Astrocyte (in vitro differentiated cells and primary cell): ENCODE results near the gene USHBP1. TPM values are rescaled to one million over a fixed set of nuclear protein-coding genes. Genes with fewer than 3 reads are reported as not detected.
A peak's percentile ranks its signal among the peaks of the same experiment; 100 is the strongest.

Source experiments
- DNase-seq: peaks from one replicate; pipeline ENCODE4 v3.0.0-alpha.2; 2010; ENCODE audit warnings: low read depth
- FAIRE-seq: peaks from 2 replicates; lab custom pipeline; 2011; peaks lifted over from hg19 to GRCh38; lab: Jason Lieb, UNC
- H2AFZ ChIP-seq: 2 replicates; pipeline ENCODE4 v1.6.0; 2012; ENCODE audit warnings: low read depth, low read length, inconsistent platforms
- H3K27ac ChIP-seq: 2 replicates; pipeline ENCODE4 v1.5.1; 2011; ENCODE audit warnings: low read depth, low read length, inconsistent platforms
- H3K27me3 ChIP-seq: 2 replicates; pipeline ENCODE4 v1.6.0; 2011; ENCODE audit warnings: low read length, inconsistent platforms; ENCODE audit not compliant: insufficient read depth
- H3K36me3 ChIP-seq: 2 replicates; pipeline ENCODE4 v1.5.1; 2011; ENCODE audit warnings: low read length, inconsistent platforms; ENCODE audit not compliant: insufficient read depth
- H3K4me1 ChIP-seq: 2 replicates; pipeline ENCODE4 v1.5.1; 2011; ENCODE audit warnings: low read length, inconsistent platforms; ENCODE audit not compliant: insufficient read depth
- H3K4me2 ChIP-seq: 2 replicates; pipeline ENCODE4 v1.6.0; 2012; ENCODE audit warnings: low read length, inconsistent platforms
- H3K4me3 ChIP-seq: 2 replicates; pipeline ENCODE4 v1.5.1; 2011; ENCODE audit warnings: low read depth, mild to moderate bottlenecking, low read length, inconsistent platforms; ENCODE audit not compliant: insufficient read depth
- H3K79me2 ChIP-seq: 2 replicates; pipeline ENCODE4 v1.6.0; 2012; ENCODE audit warnings: mild to moderate bottlenecking, low read length, inconsistent platforms; ENCODE audit not compliant: insufficient read depth
- H3K9ac ChIP-seq: 2 replicates; pipeline ENCODE4 v1.6.0; 2012; ENCODE audit warnings: mild to moderate bottlenecking, low read length, inconsistent platforms
- H3K9me3 ChIP-seq: 2 replicates; pipeline ENCODE4 v1.5.1; 2012; ENCODE audit warnings: low read depth, mild to moderate bottlenecking, low read length, inconsistent platforms; ENCODE audit not compliant: insufficient read depth
- H4K20me1 ChIP-seq: 2 replicates; pipeline ENCODE4 v1.6.0; 2012; ENCODE audit warnings: low read length, inconsistent platforms; ENCODE audit not compliant: insufficient read depth
- H3K27ac Mint-ChIP-seq: one replicate; pipeline ENCODE4 v1.8.0; 2021; ENCODE audit warnings: mild to moderate bottlenecking, mixed read lengths; ENCODE audit not compliant: unreplicated experiment
- H3K27me3 Mint-ChIP-seq: one replicate; pipeline ENCODE4 v1.8.0; 2021; ENCODE audit warnings: low read depth, mixed read lengths; ENCODE audit not compliant: unreplicated experiment
- H3K36me3 Mint-ChIP-seq: one replicate; pipeline ENCODE4 v1.8.0; 2021; ENCODE audit warnings: low read depth, mixed read lengths; ENCODE audit not compliant: unreplicated experiment
- H3K4me1 Mint-ChIP-seq: one replicate; pipeline ENCODE4 v1.8.0; 2021; ENCODE audit warnings: low read depth, mixed read lengths; ENCODE audit not compliant: unreplicated experiment
- H3K4me3 Mint-ChIP-seq: one replicate; pipeline ENCODE4 v1.8.0; 2021; ENCODE audit warnings: mild to moderate bottlenecking, moderate library complexity, mixed read lengths; ENCODE audit not compliant: unreplicated experiment
- H3K9me3 Mint-ChIP-seq: one replicate; pipeline ENCODE4 v1.8.0; 2021; ENCODE audit warnings: mild to moderate bottlenecking, mixed read lengths; ENCODE audit not compliant: unreplicated experiment
- EZH2 ChIP-seq: IDR thresholded peaks from 2 replicates; pipeline ENCODE4 v1.6.1; 2012; ENCODE audit warnings: mild to moderate bottlenecking, low read length, inconsistent platforms; ENCODE audit not compliant: insufficient read depth
- total RNA-seq: library from RNA; stranded (reverse); gene quantifications from 2 replicates; pipeline ENCODE4 v1.2.1, GENCODE V29; 2021
- TF ChIP-seq, protein P1 (sequence below): IDR thresholded peaks from 2 replicates; pipeline ENCODE4 v1.5.1; 2011; ENCODE audit warnings: low read depth, mild to moderate bottlenecking, inconsistent platforms, low read length, moderate library complexity; ENCODE audit not compliant: insufficient read depth

USHBP1 gene
- total RNA-seq, 1 donor from 2014 or later = 0.27 TPM

DNA sequence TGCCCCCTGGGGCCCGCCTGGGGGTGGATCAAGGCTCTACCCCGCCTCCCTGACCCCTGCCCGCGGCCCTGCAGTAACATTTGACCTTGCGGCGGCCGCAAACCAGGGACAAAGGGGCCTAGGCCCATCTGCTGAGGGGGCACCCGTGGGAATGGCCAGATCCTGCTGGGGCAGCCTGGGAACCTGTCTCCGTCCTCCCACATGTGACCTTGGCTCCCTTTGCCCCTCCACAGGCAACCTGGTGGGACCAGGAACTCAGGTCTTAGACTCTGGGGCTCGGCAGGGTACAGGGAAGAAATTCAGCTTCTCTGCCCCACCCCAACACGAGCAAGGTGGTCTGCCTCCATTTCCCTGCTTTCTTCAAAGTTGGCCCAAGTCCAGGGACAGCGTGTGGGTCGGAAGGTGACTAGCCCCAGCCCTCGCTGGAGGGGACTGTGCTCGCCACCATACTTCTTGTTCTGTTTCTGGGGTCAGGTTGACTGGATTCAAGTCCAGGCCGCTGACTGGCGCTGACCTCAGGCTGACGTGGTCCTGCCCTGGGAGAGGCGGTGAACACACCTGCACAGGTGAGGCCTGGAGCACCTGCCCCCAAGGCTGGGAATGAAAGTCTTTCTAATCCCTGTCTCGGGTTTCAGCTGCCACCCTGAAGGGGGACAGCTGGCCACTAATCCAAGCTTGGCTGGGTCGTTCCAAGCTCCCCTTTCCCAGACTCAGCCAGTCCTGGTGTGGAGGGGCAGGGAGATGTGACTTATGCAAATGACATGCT lies 16.4 kb downstream of the USHBP1 start:
- H4K20me1 ChIP-seq = peaks cover 4% of the 10 kb centered on the region
- H3K9me3 ChIP-seq = no peaks in the 10 kb centered on the region
- H3K4me2 ChIP-seq = no peak overlapping the region
- H3K27me3 Mint-ChIP-seq = no peaks in the 10 kb centered on the region
- H3K4me3 Mint-ChIP-seq = no peak overlapping the region
- TF ChIP-seq EZH2 = no peak
- TF ChIP-seq, protein P1, sequence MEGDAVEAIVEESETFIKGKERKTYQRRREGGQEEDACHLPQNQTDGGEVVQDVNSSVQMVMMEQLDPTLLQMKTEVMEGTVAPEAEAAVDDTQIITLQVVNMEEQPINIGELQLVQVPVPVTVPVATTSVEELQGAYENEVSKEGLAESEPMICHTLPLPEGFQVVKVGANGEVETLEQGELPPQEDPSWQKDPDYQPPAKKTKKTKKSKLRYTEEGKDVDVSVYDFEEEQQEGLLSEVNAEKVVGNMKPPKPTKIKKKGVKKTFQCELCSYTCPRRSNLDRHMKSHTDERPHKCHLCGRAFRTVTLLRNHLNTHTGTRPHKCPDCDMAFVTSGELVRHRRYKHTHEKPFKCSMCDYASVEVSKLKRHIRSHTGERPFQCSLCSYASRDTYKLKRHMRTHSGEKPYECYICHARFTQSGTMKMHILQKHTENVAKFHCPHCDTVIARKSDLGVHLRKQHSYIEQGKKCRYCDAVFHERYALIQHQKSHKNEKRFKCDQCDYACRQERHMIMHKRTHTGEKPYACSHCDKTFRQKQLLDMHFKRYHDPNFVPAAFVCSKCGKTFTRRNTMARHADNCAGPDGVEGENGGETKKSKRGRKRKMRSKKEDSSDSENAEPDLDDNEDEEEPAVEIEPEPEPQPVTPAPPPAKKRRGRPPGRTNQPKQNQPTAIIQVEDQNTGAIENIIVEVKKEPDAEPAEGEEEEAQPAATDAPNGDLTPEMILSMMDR = no peak
- no peaks in the 10 kb centered on the region for H3K27me3 ChIP-seq
- H2AFZ ChIP-seq = no peak overlapping the region
- no peak for FAIRE-seq
- H3K36me3 ChIP-seq = no peaks in the 10 kb centered on the region
- H3K9ac ChIP-seq = no peak overlapping the region
- no peak for DNase-seq
- no peak overlapping the region for H3K4me3 ChIP-seq
- no peaks in the 10 kb centered on the region for H3K36me3 Mint-ChIP-seq
- H3K9me3 Mint-ChIP-seq = no peaks in the 10 kb centered on the region
- peaks cover 19% of the 10 kb centered on the region for H3K4me1 ChIP-seq
- peaks cover 18% of the 10 kb centered on the region for H3K4me1 Mint-ChIP-seq
- peaks cover 21% of the 10 kb centered on the region for H3K79me2 ChIP-seq
- peak overlapping the region; percentile 62 for H3K27ac Mint-ChIP-seq
- no peak overlapping the region for H3K27ac ChIP-seq

DNA sequence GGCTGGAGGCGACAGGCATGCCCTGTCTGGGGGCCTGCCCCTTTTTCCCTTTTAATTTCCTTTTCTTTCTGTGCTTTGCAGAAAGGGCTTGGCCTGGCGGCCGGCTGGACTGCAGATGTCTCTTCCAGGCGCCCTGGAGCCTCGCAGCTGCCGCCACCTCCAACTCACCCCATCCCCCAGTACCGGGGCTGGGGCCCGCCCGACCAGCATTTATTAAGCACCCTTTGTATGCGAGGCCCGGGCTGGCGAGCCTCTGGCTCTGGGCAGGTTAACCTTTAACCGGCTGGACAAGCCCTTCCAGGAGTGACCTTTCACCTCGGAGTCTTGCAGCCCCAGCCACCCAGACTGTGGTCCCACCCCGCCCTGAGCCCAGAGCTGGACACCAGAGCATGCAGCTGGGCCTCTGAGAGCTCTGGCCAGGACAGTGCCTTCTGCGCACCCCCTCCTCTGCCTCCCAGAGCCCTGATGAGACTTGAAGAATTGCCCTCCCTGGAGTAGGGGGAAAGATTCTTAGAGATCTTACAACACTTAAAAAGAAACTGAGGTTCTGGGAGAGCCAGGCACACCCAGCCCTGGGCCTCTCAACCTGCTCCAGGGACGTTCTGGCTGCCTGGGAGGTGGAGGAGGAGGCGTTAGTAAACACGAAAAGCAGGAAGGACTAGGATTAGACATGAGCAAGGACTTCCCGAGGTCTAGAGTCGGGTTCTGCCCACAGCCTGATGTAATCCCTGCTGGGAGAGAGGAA lies 17.7 kb downstream of the USHBP1 start:
- H3K9me3 Mint-ChIP-seq = no peaks in the 10 kb centered on the region
- FAIRE-seq = no peak

More for the DNA sequence above, 17.7 kb downstream of the USHBP1 start:
- H3K36me3 ChIP-seq = no peaks in the 10 kb centered on the region
- Mint-ChIP-seq H3K36me3 (peaks cover 2% of the 10 kb centered on the region), H3K27me3 (no peaks in the 10 kb centered on the region), H3K27ac (peak overlapping the region; percentile 77), H3K4me3 (peak overlapping the region; percentile 82), H3K4me1 (peaks cover 24% of the 10 kb centered on the region)
- no peak for DNase-seq
- peaks cover 32% of the 10 kb centered on the region for H3K79me2 ChIP-seq
- H3K27me3 ChIP-seq = no peaks in the 10 kb centered on the region
- H2AFZ ChIP-seq = peak overlapping the region; percentile 73
- H3K4me1 ChIP-seq = peaks cover 19% of the 10 kb centered on the region
- peak overlapping the region; percentile 72 for H3K9ac ChIP-seq
- H3K9me3 ChIP-seq = no peaks in the 10 kb centered on the region
- no peak overlapping the region for H3K27ac ChIP-seq
- TF ChIP-seq, protein P1 = no peak
- no peak for TF ChIP-seq EZH2
- H4K20me1 ChIP-seq = peaks cover 15% of the 10 kb centered on the region
- H3K4me2 ChIP-seq = peak overlapping the region; percentile 91
- H3K4me3 ChIP-seq = peak overlapping the region; percentile 54
